IMR-90 (cell line): Measurements from ENCODE around the gene SSH2. TPM values are rescaled to one million over a fixed set of nuclear protein-coding genes. Genes with fewer than 3 reads are reported as not detected.
A peak's percentile ranks its signal among the peaks of the same experiment; 100 is the strongest.

Source experiments
- ATAC-seq: fragments of 200-7000 bp; cut with Tn5 transposase; 2 replicates; pipeline ENCODE4 v1.9.1; 2020; ENCODE audit warnings: low read depth, mild to moderate bottlenecking, moderate library complexity
- BruUV-seq: library from RNA; stranded (reverse); fragments of 400-500 nt; replicated peaks from 2 replicates; lab custom pipeline; 2021; lab: Mats Ljungman, UMichigan
- CTCF ChIA-PET: fragments of 300-600 bp; formaldehyde crosslinking; extraction: SDS; loops from one replicate; lab custom pipeline; 2021; ENCODE audit warnings: antibody characterized with exemption; lab: Yijun Ruan, JAX
- POLR2A ChIA-PET: fragments of 300-600 bp; sonication (Branson Sonifier 250); formaldehyde crosslinking; loops from one replicate; lab custom pipeline; 2022; ENCODE audit warnings: antibody characterized with exemption; ENCODE audit not compliant: unreplicated experiment; lab: Charles Lee
- DNase-seq: peaks from one replicate; pipeline ENCODE4 v3.0.0; 2013
- H2AFZ ChIP-seq: replicated peaks from 2 replicates; pipeline ENCODE3; 2013; ENCODE audit warnings: low read length, mild to moderate bottlenecking; ENCODE audit not compliant: poor library complexity
- H2AK5ac ChIP-seq: 2 replicates; pipeline ENCODE4 v1.6.1; 2013; ENCODE audit warnings: low read depth, low read length, inconsistent platforms
- H2AK9ac ChIP-seq: replicated peaks from 2 replicates; pipeline ENCODE3; 2013; ENCODE audit warnings: mild to moderate bottlenecking, low read depth, low read length, moderate library complexity; ENCODE audit not compliant: poor library complexity
- H2BK120ac ChIP-seq: 2 replicates; pipeline ENCODE4 v1.6.1; 2013; ENCODE audit warnings: low read depth, low read length, inconsistent platforms
- H2BK15ac ChIP-seq: 3 replicates; pipeline ENCODE4 v1.6.1; 2013; ENCODE audit warnings: low read depth, low read length, inconsistent platforms
- H2BK20ac ChIP-seq: 2 replicates; pipeline ENCODE4 v1.6.1; 2013; ENCODE audit warnings: low read depth, mild to moderate bottlenecking, inconsistent platforms, low read length, moderate library complexity
- H2BK5ac ChIP-seq: 2 replicates; pipeline ENCODE4 v1.6.1; 2013; ENCODE audit warnings: mild to moderate bottlenecking, low read depth, low read length, inconsistent platforms; ENCODE audit not compliant: poor library complexity, severe bottlenecking
- H3K14ac ChIP-seq: replicated peaks from 2 replicates; pipeline ENCODE4 v1.6.1; 2013; ENCODE audit warnings: low read depth, low read length, inconsistent platforms
- H3K18ac ChIP-seq: 2 replicates; pipeline ENCODE4 v1.6.1; 2013; ENCODE audit warnings: low read depth, low read length, control low read depth
- H3K23ac ChIP-seq: 2 replicates; pipeline ENCODE4 v1.6.1; 2013; ENCODE audit warnings: low read depth, low read length, inconsistent platforms
- H3K27ac ChIP-seq: 2 replicates; pipeline ENCODE4 v1.5.1; 2013; ENCODE audit warnings: mild to moderate bottlenecking, control low read depth, low read length; ENCODE audit not compliant: insufficient read depth
- H3K27me3 ChIP-seq: 2 replicates; pipeline ENCODE4 v1.6.1; 2013; ENCODE audit warnings: low read length; ENCODE audit not compliant: control insufficient read depth, insufficient read depth
- H3K36me3 ChIP-seq: 2 replicates; pipeline ENCODE4 v1.6.1; 2013; ENCODE audit warnings: low read length, mixed read lengths; ENCODE audit not compliant: control insufficient read depth, insufficient read depth
- H3K4ac ChIP-seq: 2 replicates; pipeline ENCODE4 v1.6.1; 2013; ENCODE audit warnings: low read depth, low read length, inconsistent platforms
- H3K4me1 ChIP-seq: 2 replicates; pipeline ENCODE4 v1.6.1; 2013; ENCODE audit warnings: low read length, mixed read lengths; ENCODE audit not compliant: control insufficient read depth, insufficient read depth
- H3K4me2 ChIP-seq: 2 replicates; pipeline ENCODE4 v1.6.1; 2013; ENCODE audit warnings: low read depth, mild to moderate bottlenecking, control low read depth, low read length, moderate library complexity
- H3K4me3 ChIP-seq: 2 replicates; pipeline ENCODE4 v1.5.1; 2013; ENCODE audit warnings: low read depth, mild to moderate bottlenecking, control low read depth, low read length, moderate library complexity; ENCODE audit not compliant: insufficient read depth
- H3K56ac ChIP-seq: 2 replicates; pipeline ENCODE4 v1.6.1; 2013; ENCODE audit warnings: low read length, inconsistent platforms; ENCODE audit not compliant: insufficient read depth; ENCODE audit errors: extremely low read depth
- H3K79me1 ChIP-seq, 2 experiments: 2 replicates each; pipeline ENCODE4 v1.6.1; 2013; ENCODE audit warnings: low read length in 2 of 2, inconsistent platforms in 1 of 2, low read depth in 1 of 2
- H3K9ac ChIP-seq: 2 replicates; pipeline ENCODE4 v1.6.1; 2013; ENCODE audit warnings: low read depth, low read length, control low read depth
- H3K9me1 ChIP-seq: 2 replicates; pipeline ENCODE4 v1.6.1; 2013; ENCODE audit warnings: low read length, inconsistent platforms; ENCODE audit not compliant: insufficient read depth
- H3K9me3 ChIP-seq: 2 replicates; pipeline ENCODE4 v1.6.1; 2013; ENCODE audit warnings: low read length; ENCODE audit not compliant: control insufficient read depth, insufficient read depth
- H4K20me1 ChIP-seq: 2 replicates; pipeline ENCODE4 v1.6.1; 2013; ENCODE audit warnings: low read length, inconsistent platforms; ENCODE audit not compliant: insufficient read depth
- H4K5ac ChIP-seq: 2 replicates; pipeline ENCODE4 v1.6.1; 2013; ENCODE audit warnings: mild to moderate bottlenecking, low read depth, low read length, control low read depth
- H4K8ac ChIP-seq, 2 experiments: 2 replicates each; pipeline ENCODE4 v1.6.1; 2013; ENCODE audit warnings: low read depth in 2 of 2, low read length in 2 of 2, control low read depth in 1 of 2, inconsistent platforms in 1 of 2
- H4K91ac ChIP-seq: 2 replicates; pipeline ENCODE4 v1.6.1; 2013; ENCODE audit warnings: low read depth, low read length, inconsistent platforms; ENCODE audit not compliant: insufficient read depth
- BHLHE40 ChIP-seq: fragments of 150-350 bp; IDR thresholded peaks from 2 replicates; pipeline ENCODE4 v1.6.1; 2016; ENCODE audit warnings: mild to moderate bottlenecking, low read depth, low read length
- CEBPB ChIP-seq: IDR thresholded peaks from 2 replicates; pipeline ENCODE4 v1.6.1; 2012; ENCODE audit warnings: low read depth, low read length, improper control_type of control experiment
- MXI1 ChIP-seq: IDR thresholded peaks from 2 replicates; pipeline ENCODE4 v1.6.1; 2012; ENCODE audit warnings: low read depth, mild to moderate bottlenecking, low read length, moderate library complexity, borderline replicate concordance
- NFE2L2 ChIP-seq: fragments of 150-350 bp; IDR thresholded peaks from 2 replicates; pipeline ENCODE4 v1.6.1; 2016; ENCODE audit warnings: low read depth, mild to moderate bottlenecking, low read length
- RAD21 ChIP-seq: IDR thresholded peaks from 2 replicates; pipeline ENCODE4 v1.6.1; 2012; ENCODE audit warnings: low read length, improper control_type of control experiment
- RCOR1 ChIP-seq: IDR thresholded peaks from 2 replicates; pipeline ENCODE4 v1.6.1; 2012; ENCODE audit warnings: mild to moderate bottlenecking, low read length, improper control_type of control experiment; ENCODE audit not compliant: insufficient replicate concordance
- WGBS, 2 experiments: methylation state at CpG; one replicate each; pipeline versions ENCODE4 v1.1.5 to v1.1.7; 2013; ENCODE audit warnings: missing lambda C conversion rate in 2 of 2; ENCODE audit not compliant: insufficient read length in 1 of 2; ENCODE audit errors: extremely low coverage in 2 of 2; 5-methylcytosine and 5-hydroxymethylcytosine counted together
- dilution Hi-C: fragments of 300-500 bp; cut with HindIII; formaldehyde crosslinking; loops from one replicate; pipeline ENCODE4 v1.14.3; 2018; ENCODE audit warnings: low sequenced_read_pairs; ENCODE audit not compliant: unreplicated experiment
- in situ Hi-C: fragments of 300-500 bp; cut with MboI; formaldehyde crosslinking; loops from 3 replicates; pipeline ENCODE4 v1.14.3; 2019; ENCODE audit warnings: low sequenced_read_pairs, inconsistent platforms, mixed read lengths
- intact Hi-C: fragments of 100-400 bp; cut with micrococcal nuclease; formaldehyde crosslinking; loops from 2 replicates; pipeline ENCODE4 v1.10.0; 2022
- polyA plus RNA-seq, 3 experiments: library from polyadenylated mRNA; depleted of rRNA; stranded (reverse); fragments of >200 nt; gene quantifications; 2 replicates each; pipeline ENCODE4 v1.2.3, GENCODE V29; 2012; ENCODE audit warnings: low replicate concordance in 1 of 3
- total RNA-seq: library from RNA; depleted of rRNA; stranded (reverse); fragments of >200 nt; gene quantifications from 2 replicates; pipeline ENCODE4 v1.2.3, GENCODE V29; 2012

Gene SSH2
- total and polyA plus RNA-seq, 2 of the 4 experiments (the other 2 are of a cell fraction) = 9.3 TPM

GRCh38 chr17:29740017-29740416, 190.0 kb downstream of the SSH2 start:
- POLR2A ChIA-PET = no interaction called here
- Histone ChIP-seq H3K9me3 (no peaks in the 10 kb centered on the region), H3K27ac (peak overlapping the region; percentile 13; the same call in 1 of the 2 replicates), H3K79me1 (peaks cover 0 to 10% of the 10 kb centered on the region in 2 experiments; a peak in 2 of 4 replicates), H3K4me2 (peak overlapping the region; percentile 32), H4K91ac (no peak overlapping the region), H3K4me3 (no peak overlapping the region), H3K27me3 (no peaks in the 10 kb centered on the region), H2AK9ac (no peak overlapping the region), H2AFZ (no peak overlapping the region), H4K5ac (peak overlapping the region; percentile 73), H3K23ac (peak overlapping the region; percentile 36; the same call in 1 of the 2 replicates), H3K4me1 (peaks cover 15% of the 10 kb centered on the region), H2BK20ac (no peak overlapping the region), H2BK15ac (no peak overlapping the region), H3K36me3 (peaks cover 2% of the 10 kb centered on the region; the same call in 1 of the 2 replicates), H3K9me1 (no peaks in the 10 kb centered on the region), H3K18ac (peak overlapping the region; percentile 38), H2BK5ac (no peak overlapping the region), H2BK120ac (no peak overlapping the region), H3K56ac (no peak overlapping the region), H2AK5ac (peak overlapping the region; percentile 56), H3K14ac (no peak overlapping the region; the same call in 1 of the 2 replicates), H3K9ac (peak overlapping the region; percentile 16; the same call in 1 of the 2 replicates), H3K4ac (peak overlapping the region; percentile 3), H4K20me1 (peaks cover 6% of the 10 kb centered on the region; the same call in 1 of the 2 replicates), H4K8ac (peak overlapping the region; percentile 18 to 66; a peak in 2 of 4 replicates)
- CTCF ChIA-PET = interaction anchor here (0.6 kb wide), 1 partner anchor 29 kb away, joined by 3 read pairs; no protein-coding TSS in a partner anchor
- WGBS, 2 experiments = 50% methylated on average over 1 of the region's 4 CpGs; no CpG with 5 or more reads in 1 of the 2 experiments
- no TSS peak for BruUV-seq
- DNase-seq (no peak), ATAC-seq (no peak)
- dilution Hi-C loops = no loop called here
- intact Hi-C loops = no loop called here
- TF ChIP-seq MXI1 (no peak), RCOR1 (no peak), NFE2L2 (no peak), BHLHE40 (no peak), CEBPB (no peak), RAD21 (no peak)
- in situ Hi-C loops = no loop called here
